Chondrocyte (in vitro differentiated cells): ENCODE results near the gene ZNF536. TPM values are rescaled to one million over a fixed set of nuclear protein-coding genes. Genes with fewer than 3 reads are reported as not detected.
A peak's percentile ranks its signal among the peaks of the same experiment; 100 is the strongest.

Source experiments
- DNase-seq: peaks from one replicate; pipeline ENCODE4 v3.0.0; 2021; ENCODE audit warnings: mixed read lengths, low spot score
- H3K27ac Mint-ChIP-seq: one replicate; pipeline ENCODE4 v1.8.0; 2021; ENCODE audit warnings: mild to moderate bottlenecking, moderate library complexity, mixed read lengths; ENCODE audit not compliant: unreplicated experiment
- H3K27me3 Mint-ChIP-seq: 2 replicates; pipeline ENCODE4 v1.8.0; 2021; ENCODE audit warnings: low read depth, mixed read lengths
- H3K36me3 Mint-ChIP-seq: 2 replicates; pipeline ENCODE4 v1.8.0; 2021; ENCODE audit warnings: low read depth, mixed read lengths
- H3K4me1 Mint-ChIP-seq: 2 replicates; pipeline ENCODE4 v1.8.0; 2021; ENCODE audit warnings: low read depth, mild to moderate bottlenecking, mixed read lengths
- H3K4me3 Mint-ChIP-seq: one replicate; pipeline ENCODE4 v1.8.0; 2021; ENCODE audit warnings: mild to moderate bottlenecking, moderate library complexity, mixed read lengths; ENCODE audit not compliant: unreplicated experiment
- H3K9me3 Mint-ChIP-seq: 2 replicates; pipeline ENCODE4 v1.8.0; 2021; ENCODE audit warnings: low read depth, mixed read lengths
- total RNA-seq: library from RNA; stranded (reverse); gene quantifications from 3 replicates; pipeline ENCODE4 v1.2.1, GENCODE V29; 2021
- TF ChIP-seq, protein P1 (sequence below): fragments of 200-600 bp; sonication (generic); IDR thresholded peaks from 2 replicates; pipeline ENCODE4 v1.5.0; 2021; ENCODE audit warnings: antibody characterized with exemption, mild to moderate bottlenecking, moderate library complexity

Gene ZNF536
- total RNA-seq, 1 donor from 2014 or later: not detected

DNA sequence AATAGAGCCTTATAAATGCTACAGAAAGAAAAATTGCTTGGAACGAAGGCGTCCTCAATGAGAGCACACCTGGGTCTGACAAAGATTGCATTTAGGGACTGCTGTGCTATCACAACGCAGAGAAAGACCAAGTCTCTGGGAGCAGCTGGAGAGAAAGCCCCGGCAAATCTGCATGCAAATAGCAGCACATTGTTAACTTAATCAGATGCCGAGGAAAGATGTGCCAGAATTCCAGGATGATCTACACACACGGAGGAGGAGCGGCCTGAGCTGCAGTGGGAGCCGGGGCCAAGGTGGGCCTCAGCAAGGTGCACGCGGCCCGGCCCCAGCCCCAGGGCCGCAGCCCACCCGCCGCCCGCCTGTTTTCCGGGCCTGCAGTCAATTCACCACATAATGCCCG, 1.4 kb downstream of the ZNF536 start:
- H3K27ac Mint-ChIP-seq: no peak overlapping the region
- no peaks in the 10 kb centered on the region for H3K36me3 Mint-ChIP-seq

DNA sequence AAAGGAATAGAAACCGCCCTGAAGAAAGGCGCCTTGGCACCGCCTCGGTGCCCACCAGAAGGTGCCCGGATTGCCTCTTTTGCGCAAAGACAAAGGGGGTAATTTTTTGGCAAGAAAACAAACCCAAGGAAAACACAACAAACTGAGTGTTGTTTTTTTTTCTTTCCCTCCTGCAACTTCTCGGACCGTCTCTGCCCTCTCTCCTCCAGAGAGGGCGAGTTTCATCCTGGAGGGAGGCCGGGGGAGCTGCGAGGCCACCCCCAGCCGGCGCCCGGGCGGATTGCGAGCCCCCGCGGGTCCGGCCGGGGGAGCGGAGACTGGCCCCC, 2.3 kb downstream of the ZNF536 start:
- H3K9me3 Mint-ChIP-seq: no peaks in the 10 kb centered on the region
- H3K36me3 Mint-ChIP-seq: no peaks in the 10 kb centered on the region
- no peaks in the 10 kb centered on the region for H3K4me1 Mint-ChIP-seq
- H3K4me3 Mint-ChIP-seq: no peak overlapping the region
- peaks cover 34% of the 10 kb centered on the region for H3K27me3 Mint-ChIP-seq
- TF ChIP-seq, protein P1, sequence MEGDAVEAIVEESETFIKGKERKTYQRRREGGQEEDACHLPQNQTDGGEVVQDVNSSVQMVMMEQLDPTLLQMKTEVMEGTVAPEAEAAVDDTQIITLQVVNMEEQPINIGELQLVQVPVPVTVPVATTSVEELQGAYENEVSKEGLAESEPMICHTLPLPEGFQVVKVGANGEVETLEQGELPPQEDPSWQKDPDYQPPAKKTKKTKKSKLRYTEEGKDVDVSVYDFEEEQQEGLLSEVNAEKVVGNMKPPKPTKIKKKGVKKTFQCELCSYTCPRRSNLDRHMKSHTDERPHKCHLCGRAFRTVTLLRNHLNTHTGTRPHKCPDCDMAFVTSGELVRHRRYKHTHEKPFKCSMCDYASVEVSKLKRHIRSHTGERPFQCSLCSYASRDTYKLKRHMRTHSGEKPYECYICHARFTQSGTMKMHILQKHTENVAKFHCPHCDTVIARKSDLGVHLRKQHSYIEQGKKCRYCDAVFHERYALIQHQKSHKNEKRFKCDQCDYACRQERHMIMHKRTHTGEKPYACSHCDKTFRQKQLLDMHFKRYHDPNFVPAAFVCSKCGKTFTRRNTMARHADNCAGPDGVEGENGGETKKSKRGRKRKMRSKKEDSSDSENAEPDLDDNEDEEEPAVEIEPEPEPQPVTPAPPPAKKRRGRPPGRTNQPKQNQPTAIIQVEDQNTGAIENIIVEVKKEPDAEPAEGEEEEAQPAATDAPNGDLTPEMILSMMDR: no peak
- no peak for DNase-seq
- no peak overlapping the region for H3K27ac Mint-ChIP-seq

More for the DNA sequence above, 1.4 kb downstream of the ZNF536 start:
- no peak for DNase-seq
- no peak overlapping the region for H3K4me3 Mint-ChIP-seq
- peaks cover 36% of the 10 kb centered on the region for H3K27me3 Mint-ChIP-seq
- TF ChIP-seq, protein P1: no peak
- H3K4me1 Mint-ChIP-seq: no peaks in the 10 kb centered on the region
- H3K9me3 Mint-ChIP-seq: no peaks in the 10 kb centered on the region

DNA sequence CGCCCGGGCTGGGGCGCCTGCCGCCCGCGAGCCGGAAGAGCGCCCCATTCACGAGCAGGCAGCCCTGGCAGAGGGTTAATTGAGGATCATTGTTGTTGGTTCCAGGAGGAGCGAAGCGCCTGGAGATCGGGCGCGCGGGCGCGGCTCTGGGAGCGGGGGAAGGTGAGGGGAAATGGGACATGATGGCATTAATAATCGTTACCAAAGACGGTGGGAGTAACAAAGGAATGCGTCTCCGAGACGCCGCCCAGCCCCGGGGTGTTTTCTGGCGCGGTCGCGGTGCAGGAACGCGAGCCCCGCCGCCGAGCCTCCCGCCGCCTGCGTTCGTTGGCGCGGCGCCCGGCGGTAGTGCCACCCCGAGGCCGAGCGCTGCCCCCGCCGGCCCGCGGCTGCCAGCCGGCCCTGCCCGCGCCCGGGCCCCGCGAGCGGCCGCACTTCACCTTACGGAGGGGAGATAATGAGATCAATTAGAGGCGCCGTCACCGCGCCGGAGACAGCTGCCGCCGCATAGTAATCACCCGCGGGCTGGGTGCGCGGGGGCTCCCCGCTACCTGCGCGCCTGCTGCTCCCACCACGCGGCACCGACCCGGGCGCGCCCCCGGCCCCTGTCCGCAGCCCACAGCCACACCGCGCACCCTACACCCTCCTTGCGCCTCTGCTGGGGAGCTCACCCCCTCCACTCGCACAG, 2.8 kb downstream of the ZNF536 start:
- Mint-ChIP-seq H3K27me3 (peaks cover 34% of the 10 kb centered on the region), H3K4me3 (peak overlapping the region; percentile 52), H3K4me1 (no peaks in the 10 kb centered on the region), H3K27ac (no peak overlapping the region), H3K9me3 (no peaks in the 10 kb centered on the region), H3K36me3 (no peaks in the 10 kb centered on the region)
- no peak for DNase-seq
- TF ChIP-seq, protein P1: no peak

DNA sequence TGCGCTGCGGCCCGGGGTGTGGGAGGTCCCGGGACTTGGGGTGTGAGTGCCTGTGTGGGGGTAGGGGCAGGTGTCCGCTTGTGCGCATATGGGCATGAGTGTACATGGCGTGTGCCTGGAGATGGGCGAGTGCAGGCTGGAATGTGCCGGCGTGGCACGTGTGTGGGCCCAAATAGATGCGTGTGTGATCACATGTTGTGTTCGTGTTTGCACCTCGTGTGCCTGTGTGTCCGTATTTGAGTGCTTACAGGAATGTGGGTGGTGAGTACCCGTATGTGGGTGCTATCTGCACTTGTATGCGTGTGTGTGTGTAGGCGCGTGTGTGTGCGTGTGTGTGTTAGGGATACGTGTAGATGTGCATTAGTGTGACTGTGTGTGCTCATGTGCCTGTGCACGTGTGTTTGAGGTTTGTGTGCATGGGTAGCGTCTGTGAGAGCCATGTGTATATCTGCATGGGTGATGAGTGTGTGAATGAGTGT, 3.4 kb downstream of the ZNF536 start:
- no peaks in the 10 kb centered on the region for H3K4me1 Mint-ChIP-seq
- no peaks in the 10 kb centered on the region for H3K36me3 Mint-ChIP-seq
- no peak for DNase-seq
- peaks cover 34% of the 10 kb centered on the region for H3K27me3 Mint-ChIP-seq
- H3K4me3 Mint-ChIP-seq: no peak overlapping the region
- TF ChIP-seq, protein P1: no peak
- H3K27ac Mint-ChIP-seq: no peak overlapping the region
- no peaks in the 10 kb centered on the region for H3K9me3 Mint-ChIP-seq

DNA sequence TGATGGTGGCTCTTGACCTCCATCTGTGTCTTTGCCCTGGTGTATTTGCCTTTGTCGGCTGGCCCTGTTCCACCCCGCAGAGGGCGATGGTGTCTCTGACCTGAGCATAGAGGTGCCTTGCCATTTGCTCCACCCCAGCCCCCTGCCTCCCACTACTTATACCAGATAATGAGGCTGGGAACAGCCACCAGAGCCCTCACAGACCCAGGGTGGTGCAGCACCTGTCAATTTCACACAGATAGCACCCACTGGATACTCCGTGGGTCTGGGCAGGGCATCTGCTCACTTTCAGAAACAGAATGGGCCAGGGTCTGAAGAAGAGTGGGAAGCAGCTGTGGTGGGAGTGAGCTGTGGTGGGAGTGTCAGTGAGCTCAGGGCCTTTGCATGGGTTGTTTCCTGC, 4.1 kb downstream of the ZNF536 start:
- Mint-ChIP-seq H3K27ac (no peak overlapping the region), H3K36me3 (no peaks in the 10 kb centered on the region), H3K9me3 (no peaks in the 10 kb centered on the region), H3K4me3 (no peak overlapping the region), H3K27me3 (peaks cover 34% of the 10 kb centered on the region), H3K4me1 (no peaks in the 10 kb centered on the region)
- DNase-seq: peak; percentile 34
- TF ChIP-seq, protein P1: no peak
